Body of pancreas (tissue), 4 donors: ENCODE measurements around the gene UXS1. TPM values are rescaled to one million over a fixed set of nuclear protein-coding genes. Genes with fewer than 3 reads are reported as not detected.

Experiments used
- ATAC-seq: fragments of 150-250 bp; one replicate; pipeline ENCODE4 v1.9.1; 2016
- DNase-seq, 4 donors: peaks; one replicate each; pipeline ENCODE4 v3.0.0-alpha.2; 2019
- H3K27ac ChIP-seq, 4 donors: fragments of 200-600 bp; sonication (generic); 1 replicate in 3 of 4; 2 replicates in 1 of 4; pipeline versions ENCODE4 v1.5.1 to v1.6.1; 2016 to 2019; ENCODE audit warnings: mild to moderate bottlenecking in 1 of 4, mixed read lengths in 1 of 4, moderate library complexity in 1 of 4
- H3K27me3 ChIP-seq, 2 donors: fragments of 200-600 bp; sonication (generic); one replicate each; pipeline ENCODE4 v1.6.0; 2016; ENCODE audit warnings: mild to moderate bottlenecking in 1 of 2
- H3K36me3 ChIP-seq, 2 donors: fragments of 200-600 bp; sonication (generic); replicated peaks in 1 of 2; 2 replicates each; pipeline ENCODE4 v1.5.1; 2016; ENCODE audit warnings: low read depth in 2 of 2; ENCODE audit not compliant: insufficient read depth in 1 of 2
- H3K4me1 ChIP-seq: fragments of 200-600 bp; sonication (generic); one replicate; pipeline ENCODE4 v1.6.0; 2016
- H3K4me3 ChIP-seq, 2 donors: fragments of 200-600 bp; sonication (generic); 1 replicate in 1 of 2; 2 replicates in 1 of 2; pipeline ENCODE4 v1.5.1; 2016 to 2019
- H3K9me3 ChIP-seq, 3 donors: fragments of 200-600 bp; sonication (generic); 1 replicate in 2 of 3; 2 replicates in 1 of 3; pipeline ENCODE4 v1.5.1; 2016
- CTCF ChIP-seq, 7 experiments: fragments of 450-650 bp in 4 of 7; fragments of 200-600 bp in 3 of 7; sonication (generic) in 3 of 7; IDR thresholded peaks; one replicate each; pipeline ENCODE4 v1.5.1; 2016 to 2019; ENCODE audit warnings: antibody characterized with exemption in 7 of 7
- POLR2A ChIP-seq, 3 donors: fragments of 450-650 bp; IDR thresholded peaks; one replicate each; pipeline ENCODE4 v1.6.1; 2016; ENCODE audit warnings: antibody characterized with exemption in 3 of 3, mild to moderate bottlenecking in 2 of 3
- WGBS, 2 donors: methylation state at CpG; one replicate each; pipeline ENCODE4 v1.1.5; 2017; 5-methylcytosine and 5-hydroxymethylcytosine counted together
- intact Hi-C: fragments of 100-400 bp; cut with DNase I; formaldehyde crosslinking; loops from one replicate; pipeline ENCODE4 v1.15.1; 2023
- total RNA-seq, 2 donors: library from RNA; depleted of rRNA; stranded (reverse); fragments of >200 nt; gene quantifications; one replicate each; pipeline ENCODE4 v1.1.0, GENCODE V29; 2016

Gene UXS1
- total RNA-seq, 2 donors from 2014 or later, result 15.8 to 33.6 TPM

- Histone ChIP-seq H3K27ac (no peak overlapping the region), H3K4me1 (peaks cover 13% of the 10 kb centered on the region), H3K9me3 (no peaks in the 10 kb centered on the region), H3K4me3 (no peak overlapping the region), H3K36me3 (no peaks in the 10 kb centered on the region), H3K27me3 (no peaks in the 10 kb centered on the region)
- TF ChIP-seq POLR2A (IDR thresholded peaks at IDR 0.05) (no peak), CTCF (IDR thresholded peaks at IDR 0.05) (no peak)
- no peak for ATAC-seq
- 77 to 78% methylated on average over 6 of the region's 6 CpGs for WGBS, 2 donors
- no peak for DNase-seq
- intact Hi-C loops, result no loop called here
These were observed 1.9 kb upstream of the UXS1 start for GRCh38 chr2:106195981-106196380.

GRCh38 chr2:106195456-106195855 is 1.4 kb upstream of the UXS1 start:
- Histone ChIP-seq H3K27me3 (no peaks in the 10 kb centered on the region), H3K27ac (no peak overlapping the region), H3K4me3 (no peak overlapping the region), H3K4me1 (peaks cover 13% of the 10 kb centered on the region), H3K36me3 (no peaks in the 10 kb centered on the region), H3K9me3 (no peaks in the 10 kb centered on the region)
- TF ChIP-seq CTCF (IDR thresholded peaks at IDR 0.05) (no peak), POLR2A (IDR thresholded peaks at IDR 0.05) (no peak)
- 72 to 74% methylated on average over 5 to 6 of the region's 6 CpGs for WGBS, 2 donors
- intact Hi-C loops, result no loop called here
- DNase-seq, result no peak
- ATAC-seq, result no peak

GRCh38 chr2:106193690-106193976 is 468 bp downstream of the UXS1 start:
- Histone ChIP-seq H3K9me3 (no peaks in the 10 kb centered on the region), H3K4me1 (peaks cover 13% of the 10 kb centered on the region), H3K27ac (peak overlapping the region; percentile 76 to 85 (median 83)), H3K36me3 (no peaks in the 10 kb centered on the region), H3K4me3 (peak overlapping the region; percentile 15 to 97), H3K27me3 (no peaks in the 10 kb centered on the region)
- TF ChIP-seq POLR2A (IDR thresholded peaks at IDR 0.05) (no peak), CTCF (IDR thresholded peaks at IDR 0.05) (no peak)
- ATAC-seq, result peak; percentile 0
- intact Hi-C loops, result no loop called here
- DNase-seq, result peak in 2 of 4 donors; percentile 12 to 25
- WGBS, 2 donors, result 0 to 2% methylated on average over 18 to 32 of the region's 37 CpGs

DNA sequence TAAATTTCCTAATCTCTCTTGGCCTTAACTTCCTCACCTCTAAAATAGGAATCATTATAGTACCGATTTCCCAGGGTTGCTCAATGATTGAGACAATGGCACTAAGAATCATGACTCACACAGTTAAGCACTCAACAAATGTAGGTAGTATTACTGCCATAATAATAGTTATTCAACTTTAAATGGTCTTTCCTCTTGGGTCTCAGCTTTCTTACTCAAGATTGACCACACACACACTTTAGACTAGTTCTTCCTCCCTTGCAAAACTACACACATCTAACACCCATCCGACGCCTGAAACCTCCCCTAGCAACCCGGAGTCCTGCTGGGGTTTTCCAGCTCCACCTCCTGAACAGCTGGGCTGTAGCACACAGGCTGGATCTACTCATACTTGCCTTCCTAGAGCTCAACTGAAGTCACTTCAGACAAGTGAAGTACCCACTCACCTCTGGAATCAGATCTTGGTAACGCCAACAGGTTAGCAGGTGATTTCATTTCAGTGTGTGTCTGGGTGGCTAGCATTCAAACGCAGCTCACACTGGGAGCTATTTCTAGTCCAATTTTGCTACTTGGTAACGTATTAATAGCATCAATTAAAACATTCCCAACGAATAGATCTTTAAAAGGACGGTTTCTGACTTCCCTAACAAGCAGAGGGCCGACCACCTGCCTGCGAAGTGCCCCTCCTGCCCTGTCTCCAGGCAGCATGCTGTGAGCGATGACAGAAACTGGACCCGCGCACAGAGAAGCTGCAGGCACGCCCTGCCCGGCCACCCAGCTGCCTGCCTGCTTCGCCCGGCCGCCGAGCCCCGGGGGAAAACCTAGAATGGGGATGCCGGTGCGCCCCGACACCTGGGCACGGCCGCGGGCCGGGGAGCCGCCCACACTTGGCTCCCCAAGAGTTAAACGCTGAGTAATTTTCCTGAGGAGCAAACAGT is 1.1 kb downstream of the UXS1 start:
- Histone ChIP-seq H3K4me3 (peak overlapping the region; percentile 15 to 97), H3K9me3 (no peaks in the 10 kb centered on the region), H3K27me3 (no peaks in the 10 kb centered on the region), H3K4me1 (peaks cover 13% of the 10 kb centered on the region), H3K27ac (peak overlapping the region; percentile 76 to 85 (median 83)), H3K36me3 (no peaks in the 10 kb centered on the region)
- intact Hi-C loops, result no loop called here
- DNase-seq, result peak; percentile 37 to 57 (median 50)
- peak; percentile 15 for ATAC-seq
- WGBS, 2 donors, result 1 to 2% methylated on average over 9 to 30 of the region's 30 CpGs
- TF ChIP-seq CTCF (IDR thresholded peaks at IDR 0.05) (no peak), POLR2A (IDR thresholded peaks at IDR 0.05) (peak; percentile 26 to 56 (median 50))
